HepG2 (cell line): ENCODE results near the gene NDE1. TPM values are rescaled to one million over a fixed set of nuclear protein-coding genes. Genes with fewer than 3 reads are reported as not detected.

Experiments used
- ATAD3A ChIP-seq: sonication (generic); formaldehyde crosslinking; IDR thresholded peaks from 2 replicates; pipeline ENCODE4 v1.4.0; 2020; ENCODE audit warnings: missing genetic modification reagents
- EZH2 ChIP-seq: conservative IDR thresholded peaks from 2 replicates; pipeline ENCODE4 v1.6.1; 2012; ENCODE audit warnings: mild to moderate bottlenecking, low read depth, low read length, moderate library complexity
- HCFC1 ChIP-seq: fragments of 150-350 bp; IDR thresholded peaks from 2 replicates; pipeline ENCODE4 v1.6.1; 2014; ENCODE audit warnings: low read depth, low read length
- KDM3A ChIP-seq: IDR thresholded peaks from 2 replicates; pipeline ENCODE4 v1.6.1; 2018; ENCODE audit warnings: low read depth, missing compliant biosample characterization
- RXRB ChIP-seq: IDR thresholded peaks from 2 replicates; pipeline ENCODE4 v1.6.1; 2016; ENCODE audit warnings: borderline replicate concordance, missing genetic modification reagents, missing compliant biosample characterization
- SMAD1 ChIP-seq: sonication (generic); formaldehyde crosslinking; IDR thresholded peaks from 2 replicates; pipeline ENCODE4 v1.4.0; 2020; ENCODE audit warnings: missing genetic modification reagents, low read depth, mild to moderate bottlenecking, borderline replicate concordance
- SMARCC2 ChIP-seq: fragments of 450-650 bp; IDR thresholded peaks from 2 replicates; pipeline ENCODE4 v1.6.1; 2017; ENCODE audit warnings: antibody characterized with exemption, mild to moderate bottlenecking
- ZBTB3 ChIP-seq: sonication (generic); formaldehyde crosslinking; IDR thresholded peaks from 2 replicates; pipeline ENCODE4 v1.4.0; 2020; ENCODE audit warnings: low read depth, mild to moderate bottlenecking, moderate library complexity, missing genetic modification reagents, borderline replicate concordance
- ZNF274 ChIP-seq: sonication (generic); formaldehyde crosslinking; IDR thresholded peaks from 2 replicates; pipeline ENCODE4 v1.5.1; 2020; ENCODE audit warnings: mild to moderate bottlenecking, missing genetic modification reagents
- polyA plus RNA-seq, 8 experiments: library from polyadenylated mRNA; depleted of rRNA in 3 of 8; stranded (reverse) in 7 of 8; unstranded in 1 of 8; fragments of >200 nt; fragmentation: Illumina TruSeq in 4 of 8; extraction: Trizol in 4 of 8; gene quantifications; 2 replicates each; pipeline versions ENCODE4 v1.2.1 to v1.2.3, GENCODE V29; 2011 to 2016; ENCODE audit warnings: low read depth in 4 of 8, missing spikeins in 1 of 8, mixed read lengths in 1 of 8; ENCODE audit not compliant: insufficient read depth in 1 of 8
- total RNA-seq, 5 experiments: library from RNA; depleted of rRNA; stranded (reverse); fragments of >200 nt; fragmentation: Illumina TruSeq; extraction: Trizol; gene quantifications; 2 replicates each; pipeline ENCODE4 v1.2.3, GENCODE V29; 2016; ENCODE audit warnings: low read depth in 1 of 5
- TF ChIP-seq, protein P1 (sequence below): IDR thresholded peaks from 2 replicates; pipeline ENCODE4 v1.6.1; 2012; ENCODE audit warnings: low read length, improper control_type of control experiment
- TF ChIP-seq, protein P2 (sequence below): sonication (generic); formaldehyde crosslinking; IDR thresholded peaks from 2 replicates; pipeline ENCODE4 v1.4.0; 2020; ENCODE audit warnings: mild to moderate bottlenecking, missing genetic modification reagents

The NDE1 gene
- total and polyA plus RNA-seq, 2 of the 13 experiments (the other 11 are each of a cell fraction or from before 2014, with no cell fraction given): 40.9 to 72.5 TPM

DNA sequence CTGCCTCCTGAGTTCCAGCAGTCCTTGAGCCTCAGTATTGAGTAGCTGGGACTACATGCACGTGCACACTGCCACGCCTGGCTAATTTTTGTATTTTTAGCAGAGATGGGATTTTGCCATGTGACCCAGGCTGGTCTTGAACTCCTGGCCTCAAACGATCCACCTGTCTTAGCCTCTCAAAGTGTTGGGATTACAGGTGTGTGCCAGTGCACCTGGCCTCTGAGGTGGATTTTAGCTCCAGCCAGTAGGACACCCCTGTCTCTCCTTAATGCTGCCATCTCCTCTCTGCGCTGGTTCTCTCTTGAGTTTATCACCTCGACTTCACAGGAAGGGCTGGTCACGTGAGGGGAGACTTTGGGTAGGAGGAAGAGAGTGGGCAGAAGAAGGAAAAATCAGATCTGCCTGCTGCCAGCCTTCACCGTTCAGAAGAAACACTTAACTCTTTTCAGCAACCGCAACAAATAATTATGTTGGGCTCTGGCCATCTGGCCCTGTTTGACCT is 55.1 kb downstream of the NDE1 start (continued):
- TF ChIP-seq ZBTB3 (CRISPR knock-in tag): no peak
- TF ChIP-seq EZH2: no peak
- TF ChIP-seq, protein P1, sequence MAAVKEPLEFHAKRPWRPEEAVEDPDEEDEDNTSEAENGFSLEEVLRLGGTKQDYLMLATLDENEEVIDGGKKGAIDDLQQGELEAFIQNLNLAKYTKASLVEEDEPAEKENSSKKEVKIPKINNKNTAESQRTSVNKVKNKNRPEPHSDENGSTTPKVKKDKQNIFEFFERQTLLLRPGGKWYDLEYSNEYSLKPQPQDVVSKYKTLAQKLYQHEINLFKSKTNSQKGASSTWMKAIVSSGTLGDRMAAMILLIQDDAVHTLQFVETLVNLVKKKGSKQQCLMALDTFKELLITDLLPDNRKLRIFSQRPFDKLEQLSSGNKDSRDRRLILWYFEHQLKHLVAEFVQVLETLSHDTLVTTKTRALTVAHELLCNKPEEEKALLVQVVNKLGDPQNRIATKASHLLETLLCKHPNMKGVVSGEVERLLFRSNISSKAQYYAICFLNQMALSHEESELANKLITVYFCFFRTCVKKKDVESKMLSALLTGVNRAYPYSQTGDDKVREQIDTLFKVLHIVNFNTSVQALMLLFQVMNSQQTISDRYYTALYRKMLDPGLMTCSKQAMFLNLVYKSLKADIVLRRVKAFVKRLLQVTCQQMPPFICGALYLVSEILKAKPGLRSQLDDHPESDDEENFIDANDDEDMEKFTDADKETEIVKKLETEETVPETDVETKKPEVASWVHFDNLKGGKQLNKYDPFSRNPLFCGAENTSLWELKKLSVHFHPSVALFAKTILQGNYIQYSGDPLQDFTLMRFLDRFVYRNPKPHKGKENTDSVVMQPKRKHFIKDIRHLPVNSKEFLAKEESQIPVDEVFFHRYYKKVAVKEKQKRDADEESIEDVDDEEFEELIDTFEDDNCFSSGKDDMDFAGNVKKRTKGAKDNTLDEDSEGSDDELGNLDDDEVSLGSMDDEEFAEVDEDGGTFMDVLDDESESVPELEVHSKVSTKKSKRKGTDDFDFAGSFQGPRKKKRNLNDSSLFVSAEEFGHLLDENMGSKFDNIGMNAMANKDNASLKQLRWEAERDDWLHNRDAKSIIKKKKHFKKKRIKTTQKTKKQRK: no peak
- peak; percentile 38; the same call in 1 of the 2 replicates for TF ChIP-seq ATAD3A (CRISPR knock-in tag)
- no peak for TF ChIP-seq HCFC1
- TF ChIP-seq ZNF274: no peak
- TF ChIP-seq, protein P2, sequence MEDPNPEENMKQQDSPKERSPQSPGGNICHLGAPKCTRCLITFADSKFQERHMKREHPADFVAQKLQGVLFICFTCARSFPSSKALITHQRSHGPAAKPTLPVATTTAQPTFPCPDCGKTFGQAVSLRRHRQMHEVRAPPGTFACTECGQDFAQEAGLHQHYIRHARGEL (CRISPR knock-in tag): no peak
- no peak for TF ChIP-seq SMARCC2
- no peak for TF ChIP-seq RXRB (CRISPR knock-in tag)
- no peak for TF ChIP-seq KDM3A (CRISPR knock-in tag)
- TF ChIP-seq SMAD1 (CRISPR knock-in tag): 0 out of 2 replicates have a peak, but pooled peaks have one; percentile 1
